Measurements from ENCODE around the gene INAFM2. TPM values are rescaled to one million over a fixed set of nuclear protein-coding genes. Genes with fewer than 3 reads are reported as not detected.

Gene INAFM2
- total RNA-seq, 4 donors from 2014 or later, result 39.0 to 41.3 (median 40.7) TPM

DNA sequence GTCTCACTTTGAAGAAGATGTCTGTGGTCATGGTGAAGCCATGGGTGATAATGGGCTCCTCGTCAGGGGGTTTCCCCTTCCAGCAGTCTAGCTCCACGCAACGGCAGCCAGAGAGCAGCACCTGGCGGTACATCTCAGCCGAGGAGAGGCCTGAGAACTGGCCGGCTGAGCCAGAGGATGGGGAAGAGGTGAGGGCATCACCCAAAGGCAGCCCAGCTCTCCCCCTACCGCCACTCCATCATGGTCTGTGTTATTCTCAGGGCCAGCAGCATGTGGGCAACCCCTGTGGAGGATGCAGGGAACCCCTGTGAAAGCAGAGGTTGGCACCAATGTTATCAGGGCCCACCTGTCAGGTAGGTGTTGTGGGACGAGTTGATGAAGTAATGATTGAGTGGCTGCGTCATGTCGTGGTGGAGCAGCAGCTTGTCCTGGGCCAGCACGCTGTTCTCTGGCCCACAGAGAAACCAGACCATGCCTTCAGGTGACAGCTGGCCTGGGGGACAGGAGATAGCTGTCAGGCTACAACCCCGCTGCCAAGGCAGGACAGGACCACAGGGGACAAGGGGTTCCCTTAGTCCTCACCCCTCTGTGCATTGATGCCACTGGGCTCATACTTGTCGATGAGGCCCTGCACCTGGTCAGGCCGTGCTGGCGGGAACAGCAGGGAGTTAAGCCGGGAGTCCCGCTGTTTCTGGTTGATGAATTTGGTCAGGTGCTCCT is 25.1 kb upstream of the INAFM2 start:
- no peak overlapping the region for H3K27ac ChIP-seq (replicated peaks in 1 of 4)
- WGBS, result 98% methylated on average over 8 of the region's 17 CpGs
- no peak overlapping the region for H3K4me3 ChIP-seq
- H3K9me3 ChIP-seq, result peaks cover 0 to 5% (median 2%) of the 10 kb centered on the region in 4 donors
- H3K36me3 ChIP-seq, result no peaks in the 10 kb centered on the region
- no peak for DNase-seq (ENCODE audit: extremely low spot score)
- H3K27me3 ChIP-seq, result peaks cover 0 to 9% (median 0%) of the 10 kb centered on the region in 4 donors
- intact Hi-C loops (cut with DNase I), result no loop called here
- TF ChIP-seq POLR2A (IDR thresholded peaks at IDR 0.05; ENCODE audit: low read depth), result no peak
- H3K4me1 ChIP-seq, result peaks cover 0 to 15% (median 8%) of the 10 kb centered on the region in 4 donors

DNA sequence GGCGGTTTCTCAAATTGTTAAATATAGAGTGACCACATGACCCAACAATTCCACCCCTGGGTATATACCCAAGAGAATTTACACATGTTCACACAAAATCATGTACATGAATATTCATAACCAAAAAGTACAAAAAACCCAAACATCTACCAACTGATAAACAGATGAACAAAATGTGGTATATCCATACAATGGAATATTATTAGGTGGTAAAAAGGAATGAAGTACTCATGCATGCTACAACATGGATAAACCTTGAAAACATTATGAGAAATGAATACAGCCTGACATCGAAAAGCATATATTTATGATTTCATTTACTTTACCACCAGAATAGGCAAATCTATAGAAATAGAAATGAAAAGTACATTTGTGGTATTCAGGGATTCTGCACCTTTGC is 23.1 kb upstream of the INAFM2 start:
- WGBS, result 97% methylated on average over 2 of the region's 2 CpGs
- H3K27me3 ChIP-seq, result peaks cover 0 to 9% (median 0%) of the 10 kb centered on the region in 4 donors
- intact Hi-C loops (cut with DNase I), result no loop called here
- peaks cover 0 to 12% (median 7%) of the 10 kb centered on the region in 4 donors for H3K4me1 ChIP-seq
- peaks cover 0 to 5% (median 2%) of the 10 kb centered on the region in 4 donors for H3K9me3 ChIP-seq
- H3K4me3 ChIP-seq, result no peak overlapping the region
- no peak for TF ChIP-seq POLR2A (IDR thresholded peaks at IDR 0.05; ENCODE audit: low read depth)
- H3K27ac ChIP-seq (replicated peaks in 1 of 4), result no peak overlapping the region
- DNase-seq (ENCODE audit: extremely low spot score), result no peak
- no peaks in the 10 kb centered on the region for H3K36me3 ChIP-seq

GRCh38 chr15:40300771-40301170 is 22.7 kb upstream of the INAFM2 start:
- intact Hi-C loops (cut with DNase I), result no loop called here
- Histone ChIP-seq H3K9me3 (peaks cover 0 to 5% (median 2%) of the 10 kb centered on the region in 4 donors), H3K27me3 (peaks cover 0 to 9% (median 0%) of the 10 kb centered on the region in 4 donors), H3K27ac (replicated peaks in 1 of 4) (no peak overlapping the region), H3K4me3 (no peak overlapping the region), H3K36me3 (no peaks in the 10 kb centered on the region), H3K4me1 (peaks cover 0 to 8% (median 4%) of the 10 kb centered on the region in 4 donors)
- no peak for DNase-seq (ENCODE audit: extremely low spot score)
- TF ChIP-seq CTCF (IDR thresholded peaks at IDR 0.05), result no peak
- no peak for TF ChIP-seq POLR2AphosphoS5 (IDR thresholded peaks at IDR 0.05)
- TF ChIP-seq EP300 (IDR thresholded peaks at IDR 0.05), result no peak
- no peak for TF ChIP-seq POLR2A (IDR thresholded peaks at IDR 0.05; ENCODE audit: low read depth)
- 94% methylated on average over 2 of the region's 2 CpGs for WGBS

DNA sequence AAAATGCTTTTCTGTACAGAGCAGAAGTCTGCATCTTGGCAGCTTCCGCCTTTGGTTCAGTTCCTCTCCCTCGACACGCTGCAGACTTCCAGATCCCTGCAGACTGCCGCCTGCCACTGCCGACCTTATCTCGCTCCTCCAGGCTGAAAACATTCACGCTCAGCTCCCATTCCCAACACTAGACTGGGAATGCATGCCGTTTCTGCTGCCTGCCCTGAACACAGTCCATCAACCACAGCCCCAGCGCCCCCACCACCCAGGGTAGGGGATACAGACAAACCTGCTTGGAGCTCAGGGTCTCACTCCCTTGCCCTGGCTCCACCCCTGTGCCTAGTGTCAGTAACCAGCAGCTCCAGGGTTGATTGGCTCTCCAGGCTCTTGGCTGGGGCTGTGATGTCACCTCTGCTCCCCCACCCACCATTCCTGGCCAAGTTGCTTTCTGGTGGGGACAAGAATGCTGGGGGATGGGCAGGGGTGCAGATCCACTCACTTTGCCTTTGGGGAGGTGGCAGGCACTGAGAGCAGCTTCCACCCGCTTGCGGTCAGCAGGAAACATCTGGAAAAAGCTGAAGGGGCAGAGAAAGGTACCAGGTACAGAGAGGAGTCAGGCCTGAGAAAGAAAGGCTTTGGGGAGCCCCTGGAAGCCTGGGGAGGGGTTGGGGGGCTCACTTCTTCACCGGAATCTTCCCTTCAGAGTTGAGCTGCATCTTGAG is 21.9 kb upstream of the INAFM2 start:
- intact Hi-C loops (cut with DNase I), result no loop called here
- Histone ChIP-seq H3K9me3 (peaks cover 0 to 5% (median 2%) of the 10 kb centered on the region in 4 donors), H3K4me3 (no peak overlapping the region), H3K27ac (replicated peaks in 1 of 4) (no peak overlapping the region), H3K36me3 (no peaks in the 10 kb centered on the region), H3K27me3 (peaks cover 0 to 9% (median 0%) of the 10 kb centered on the region in 4 donors), H3K4me1 (peaks cover 0 to under 1% (median 0%) of the 10 kb centered on the region in 4 donors)
- WGBS, result 59% methylated on average over 12 of the region's 12 CpGs
- no peak for DNase-seq (ENCODE audit: extremely low spot score)
- TF ChIP-seq POLR2AphosphoS5 (IDR thresholded peaks at IDR 0.05), result no peak
- no peak for TF ChIP-seq EP300 (IDR thresholded peaks at IDR 0.05)
- TF ChIP-seq CTCF (IDR thresholded peaks at IDR 0.05), result no peak
- no peak for TF ChIP-seq POLR2A (IDR thresholded peaks at IDR 0.05; ENCODE audit: low read depth)

- peaks cover 0 to 6% (median 1%) of the 10 kb centered on the region in 4 donors for H3K4me1 ChIP-seq
- intact Hi-C loops (cut with DNase I), result no loop called here
- no peaks in the 10 kb centered on the region for H3K36me3 ChIP-seq
- 90% methylated on average over 19 of the region's 19 CpGs for WGBS
- no peak for TF ChIP-seq EP300 (IDR thresholded peaks at IDR 0.05)
- no peak for TF ChIP-seq POLR2AphosphoS5 (IDR thresholded peaks at IDR 0.05)
- TF ChIP-seq CTCF (IDR thresholded peaks at IDR 0.05), result no peak
- no peak for TF ChIP-seq POLR2A (IDR thresholded peaks at IDR 0.05; ENCODE audit: low read depth)
- H3K27me3 ChIP-seq, result peaks cover 0 to 9% (median 0%) of the 10 kb centered on the region in 4 donors
- no peak for DNase-seq (ENCODE audit: extremely low spot score)
- peaks cover 0 to 5% (median 2%) of the 10 kb centered on the region in 4 donors for H3K9me3 ChIP-seq
- H3K4me3 ChIP-seq, result no peak overlapping the region
- no peak overlapping the region for H3K27ac ChIP-seq (replicated peaks in 1 of 4)
Observed at GRCh38 chr15:40302288-40302886, 21.1 kb upstream of the INAFM2 start.

All from esophagus muscularis mucosa (tissue), 4 donors.